HG03095 (cell line): Measurements from ENCODE around the gene CARHSP1.
"Not testable (repeated sequence)": the region's sequence is repeated elsewhere in the genome, so short reads cannot be mapped to it uniquely, and the experiment has no call there.

Experiments
- ATAC-seq: cut with Tn5 transposase; IDR thresholded peaks from one replicate; pipeline ENCODE4 v1.9.1; 2021; ENCODE audit warnings: moderate library complexity; ENCODE audit not compliant: unreplicated experiment

CARHSP1 gene

GRCh38 chr16:8868416-8869211 lies at the start of gene CARHSP1:
Gene CARHSP1, minus strand, starts transcription at chr16:8869006. Its CDS starts 9,678 bp downstream, at chr16:8859328.
- peak; percentile 64 for ATAC-seq

GRCh38 chr16:8917336-8917735 lies 48.5 kb upstream of the CARHSP1 start:
- not testable (repeated sequence) for ATAC-seq

GRCh38 chr16:8916541-8917225 lies 47.9 kb upstream of the CARHSP1 start:
- ATAC-seq, result no peak

GRCh38 chr16:8915722-8916301 lies 47.0 kb upstream of the CARHSP1 start:
- no peak for ATAC-seq

- no peak for ATAC-seq
Observed at GRCh38 chr16:8914098-8914497, 45.3 kb upstream of the CARHSP1 start.

- ATAC-seq, result no peak
Observed at GRCh38 chr16:8912793-8913192, 44.0 kb upstream of the CARHSP1 start.

GRCh38 chr16:8910811-8911210 lies 42.0 kb upstream of the CARHSP1 start:
- no peak for ATAC-seq

GRCh38 chr16:8908810-8909468 lies 40.1 kb upstream of the CARHSP1 start:
- ATAC-seq, result no peak

- no peak for ATAC-seq
Observed at GRCh38 chr16:8907096-8907495, 38.3 kb upstream of the CARHSP1 start.

GRCh38 chr16:8905795-8906591 lies 37.2 kb upstream of the CARHSP1 start:
- no peak for ATAC-seq

GRCh38 chr16:8905168-8905762 lies 36.5 kb upstream of the CARHSP1 start:
- ATAC-seq, result no peak

GRCh38 chr16:8904018-8904430 lies 35.2 kb upstream of the CARHSP1 start:
- no peak for ATAC-seq

- ATAC-seq, result no peak
Observed at GRCh38 chr16:8903004-8903403, 34.2 kb upstream of the CARHSP1 start.

- no peak for ATAC-seq
Observed at GRCh38 chr16:8901320-8901861, 32.6 kb upstream of the CARHSP1 start.

GRCh38 chr16:8900343-8900742 lies 31.5 kb upstream of the CARHSP1 start:
- ATAC-seq, result no peak

GRCh38 chr16:8899709-8900317 lies 31.0 kb upstream of the CARHSP1 start:
- no peak for ATAC-seq

- no peak for ATAC-seq
Observed at GRCh38 chr16:8898660-8899318, 30.0 kb upstream of the CARHSP1 start.

- ATAC-seq, result no peak
Observed at GRCh38 chr16:8894736-8895334, 26.0 kb upstream of the CARHSP1 start.
